Neural cell (in vitro differentiated cells): ENCODE measurements around the gene MYO9A.

Source experiments
- CTCF ChIP-seq: fragments of 450-650 bp; IDR thresholded peaks from 2 replicates; pipeline ENCODE4 v1.5.1; 2014; ENCODE audit warnings: antibody characterized with exemption, mild to moderate bottlenecking, moderate library complexity; ENCODE audit not compliant: poor library complexity, severe bottlenecking
- EP300 ChIP-seq: fragments of 450-650 bp; conservative IDR thresholded peaks from 2 replicates; pipeline ENCODE4 v1.6.1; 2014; ENCODE audit warnings: antibody characterized with exemption, mild to moderate bottlenecking, moderate library complexity; ENCODE audit not compliant: poor library complexity, severe bottlenecking
- EZH2 ChIP-seq: fragments of 200-600, 300-800 bp; shearing (Covaris generic), sonication (generic); IDR thresholded peaks from 2 replicates; pipeline ENCODE4 v1.6.1; 2014; ENCODE audit warnings: antibody characterized with exemption, low read length, borderline replicate concordance, mild to moderate bottlenecking; ENCODE audit not compliant: insufficient read depth, poor library complexity, severe bottlenecking
- POLR2AphosphoS5 ChIP-seq: IDR thresholded peaks from 2 replicates; pipeline ENCODE4 v1.6.1; 2012
- RAD21 ChIP-seq: fragments of 450-650 bp; conservative IDR thresholded peaks from 2 replicates; pipeline ENCODE4 v1.6.1; 2014; ENCODE audit warnings: antibody characterized with exemption, mild to moderate bottlenecking, moderate library complexity
- SMC3 ChIP-seq: fragments of 450-650 bp; conservative IDR thresholded peaks from 2 replicates; pipeline ENCODE4 v1.6.1; 2014; ENCODE audit warnings: antibody characterized with exemption, mild to moderate bottlenecking, moderate library complexity; ENCODE audit not compliant: poor library complexity

GRCh38 chr15:71945012-71945411 is 172.9 kb downstream of the MYO9A start:
- TF ChIP-seq CTCF (no peak), POLR2AphosphoS5 (no peak), RAD21 (no peak), EZH2 (no peak), SMC3 (no peak), EP300 (no peak)
